K562 (cell line): Measurements from ENCODE around the gene CERS6. TPM values are rescaled to one million over a fixed set of nuclear protein-coding genes. Genes with fewer than 3 reads are reported as not detected.

Experiments
- ATAC-seq: fragments of 200-7000 bp; cut with Tn5 transposase; 3 replicates; pipeline ENCODE4 v1.9.1; 2020; ENCODE audit warnings: moderate library complexity
- BruUV-seq: library from RNA; stranded (reverse); fragments of 400-500 nt; replicated peaks from 2 replicates; lab custom pipeline; 2021; lab: Mats Ljungman, UMichigan
- CTCF ChIA-PET: fragments of 300-600 bp; formaldehyde crosslinking; extraction: SDS; loops from one replicate; lab custom pipeline; 2021; ENCODE audit warnings: low intra/inter-chr PET ratio; lab: Yijun Ruan, JAX
- POLR2A ChIA-PET: fragments of 300-600, 350-650 bp; sonication (Branson Sonifier 250); formaldehyde crosslinking; extraction: SDS; loops from one replicate; lab custom pipeline; 2021; ENCODE audit warnings: antibody characterized with exemption, inconsistent platforms; lab: Yijun Ruan, JAX
- DNase-seq, 4 experiments: peaks; one replicate each; pipeline versions ENCODE4 v3.0.0 to v3.0.0-alpha.2; 2011 to 2018; ENCODE audit warnings: low spot score in 3 of 4, mixed read lengths in 3 of 4; ENCODE audit errors: extremely low read depth in 1 of 4
- FAIRE-seq: peaks from 2 replicates; lab custom pipeline; 2011; peaks lifted over from hg19 to GRCh38; lab: Jason Lieb, UNC
- H2AFZ ChIP-seq: 2 replicates; pipeline ENCODE4 v1.6.0; 2011; ENCODE audit warnings: low read depth, low read length, control low read depth, inconsistent platforms
- H3K27ac ChIP-seq: fragments of 200-600 bp; 3 replicates; pipeline ENCODE4 v1.8.0; 2011; ENCODE audit warnings: low read depth, mild to moderate bottlenecking, control low read depth, inconsistent platforms, low read length, moderate library complexity, mixed read lengths; ENCODE audit errors: extremely low read depth
- H3K27me3 ChIP-seq, 2 experiments: fragments of 300-600 bp in 1 of 2; 2 replicates in 1 of 2; 3 replicates in 1 of 2; pipeline versions ENCODE4 v1.6.0 to v1.8.0; 2011; ENCODE audit warnings: inconsistent platforms in 2 of 2, low read length in 2 of 2, mild to moderate bottlenecking in 1 of 2, mixed read lengths in 1 of 2, moderate library complexity in 1 of 2; ENCODE audit not compliant: control insufficient read depth in 2 of 2, insufficient read depth in 2 of 2
- H3K36me3 ChIP-seq: fragments of 300-600 bp; 3 replicates; pipeline ENCODE4 v1.8.0; 2011; ENCODE audit warnings: mild to moderate bottlenecking, low read length, inconsistent platforms; ENCODE audit not compliant: control insufficient read depth, insufficient read depth
- H3K4me1 ChIP-seq, 2 experiments: fragments of 200-600 bp in 1 of 2; replicated peaks in 1 of 2; 2 replicates in 1 of 2; 3 replicates in 1 of 2; pipeline versions ENCODE4 v1.5.1 to v1.8.0; 2011; ENCODE audit warnings: inconsistent platforms in 2 of 2, low read length in 2 of 2, mild to moderate bottlenecking in 1 of 2, mixed read lengths in 1 of 2, moderate library complexity in 1 of 2; ENCODE audit not compliant: control insufficient read depth in 2 of 2, insufficient read depth in 2 of 2
- H3K4me2 ChIP-seq: 2 replicates; pipeline ENCODE4 v1.6.1; 2011; ENCODE audit warnings: low read length, control low read depth, inconsistent platforms, mixed read lengths; ENCODE audit not compliant: insufficient read depth
- H3K4me3 ChIP-seq: fragments of 200-600 bp; sonication (generic), shearing (Covaris generic); 2 replicates; pipeline ENCODE4 v1.5.1; 2016; ENCODE audit warnings: control low read depth, inconsistent platforms
- H3K79me2 ChIP-seq: fragments of 200-600 bp; 3 replicates; pipeline ENCODE4 v1.8.0; 2011; ENCODE audit warnings: low read length, inconsistent platforms; ENCODE audit not compliant: control insufficient read depth, insufficient read depth
- H3K9ac ChIP-seq, 2 experiments: 2 replicates each; pipeline versions ENCODE4 v1.6.0 to v1.6.1; 2011; ENCODE audit warnings: low read depth in 2 of 2, low read length in 2 of 2, control low read depth in 1 of 2, inconsistent platforms in 1 of 2, mild to moderate bottlenecking in 1 of 2, mixed read lengths in 1 of 2; ENCODE audit not compliant: insufficient read depth in 1 of 2
- H3K9me1 ChIP-seq: one replicate; pipeline ENCODE4 v1.6.0; 2011; ENCODE audit warnings: inconsistent platforms, mild to moderate bottlenecking, low read length, moderate library complexity; ENCODE audit not compliant: control insufficient read depth, insufficient read depth
- H3K9me3 ChIP-seq: replicated peaks from 2 replicates; pipeline ENCODE4 v1.5.1; 2011; ENCODE audit warnings: low read depth, low read length, inconsistent platforms; ENCODE audit not compliant: control insufficient read depth, insufficient read depth
- H4K20me1 ChIP-seq: replicated peaks from 2 replicates; pipeline ENCODE4 v1.6.1; 2011; ENCODE audit warnings: low read length, inconsistent platforms, mixed read lengths; ENCODE audit not compliant: control insufficient read depth, insufficient read depth
- ARID1B ChIP-seq: fragments of 450-650 bp; IDR thresholded peaks from 2 replicates; pipeline ENCODE4 v1.6.1; 2016; ENCODE audit warnings: antibody characterized with exemption, mild to moderate bottlenecking, inconsistent platforms
- CBFA2T3 ChIP-seq: fragments of 450-650 bp; IDR thresholded peaks from 2 replicates; pipeline ENCODE4 v1.6.1; 2017
- HDAC8 ChIP-seq: fragments of 450-650 bp; IDR thresholded peaks from 2 replicates; pipeline ENCODE4 v1.6.1; 2016; ENCODE audit warnings: mild to moderate bottlenecking, missing genetic modification characterization, moderate library complexity, missing compliant biosample characterization
- JUND ChIP-seq, 2 experiments: IDR thresholded peaks; 2 replicates in 1 of 2; 3 replicates in 1 of 2; pipeline ENCODE4 v1.6.1; 2011; ENCODE audit warnings: borderline replicate concordance in 2 of 2, low read depth in 2 of 2, low read length in 2 of 2, improper control_type of control experiment in 1 of 2, missing biosample characterization in 1 of 2, missing genetic modification characterization in 1 of 2, missing genetic modification reagents in 1 of 2
- MAZ ChIP-seq, 2 experiments: fragments of 450-650 bp in 1 of 2; sonication (generic) in 1 of 2; formaldehyde crosslinking; IDR thresholded peaks in 1 of 2; conservative IDR thresholded peaks in 1 of 2; 2 replicates each; pipeline versions ENCODE4 v1.4.0 to v1.5.0; 2020; ENCODE audit warnings: mild to moderate bottlenecking in 1 of 2, missing genetic modification reagents in 1 of 2
- MEIS2 ChIP-seq: fragments of 450-650 bp; IDR thresholded peaks from 2 replicates; pipeline ENCODE4 v1.6.1; 2014; ENCODE audit warnings: mild to moderate bottlenecking; ENCODE audit not compliant: partially characterized antibody
- MYBL2 ChIP-seq, 2 experiments: fragments of 450-650 bp in 1 of 2; sonication (generic) in 1 of 2; formaldehyde crosslinking in 1 of 2; IDR thresholded peaks; 2 replicates each; pipeline versions ENCODE4 v1.6.1 to v1.8.1; 2017 to 2022; ENCODE audit warnings: borderline replicate concordance in 1 of 2, inconsistent platforms in 1 of 2, low read depth in 1 of 2, mild to moderate bottlenecking in 1 of 2, missing genetic modification reagents in 1 of 2, moderate library complexity in 1 of 2
- NFIC ChIP-seq: fragments of 450-650 bp; IDR thresholded peaks from 2 replicates; pipeline ENCODE4 v1.6.1; 2017; ENCODE audit warnings: mild to moderate bottlenecking, inconsistent platforms
- NFIX ChIP-seq: fragments of 250-450 bp; sonication (Bioruptor Pico); IDR thresholded peaks from 2 replicates; pipeline ENCODE4 v1.4.0; 2020; ENCODE audit warnings: low read depth, mild to moderate bottlenecking, moderate library complexity
- NFYB ChIP-seq: IDR thresholded peaks from 2 replicates; pipeline ENCODE4 v1.6.1; 2011; ENCODE audit warnings: mild to moderate bottlenecking, moderate library complexity; ENCODE audit not compliant: insufficient read length; ENCODE audit errors: extremely low read depth
- NRF1 ChIP-seq, 2 experiments: fragments of 450-650 bp; IDR thresholded peaks in 1 of 2; conservative IDR thresholded peaks in 1 of 2; 2 replicates each; pipeline ENCODE4 v1.6.1; 2014; ENCODE audit warnings: mild to moderate bottlenecking in 2 of 2
- TEAD1 ChIP-seq, 2 experiments: fragments of 450-650 bp in 1 of 2; sonication (generic) in 1 of 2; formaldehyde crosslinking; IDR thresholded peaks; 2 replicates each; pipeline versions ENCODE4 v1.4.0 to v1.8.0; 2020 to 2022; ENCODE audit warnings: mild to moderate bottlenecking in 2 of 2, missing genetic modification reagents in 1 of 2
- ZNF124 ChIP-seq: sonication (generic); formaldehyde crosslinking; IDR thresholded peaks from 2 replicates; pipeline ENCODE4 v1.8.1; 2022; ENCODE audit warnings: missing genetic modification reagents
- ZNF175 ChIP-seq: fragments of 200-800 bp; sonication (Bioruptor generic); IDR thresholded peaks from 2 replicates; pipeline ENCODE4 v1.6.1; 2016; ENCODE audit warnings: low read depth, mild to moderate bottlenecking, missing genetic modification characterization, missing compliant biosample characterization
- WGBS: fragments of 100-300 bp; shearing (Covaris generic); methylation state at CpG from one replicate; pipeline ENCODE4 v1.1.6; 2016; ENCODE audit warnings: low coverage, mixed read lengths; ENCODE audit not compliant: insufficient coverage; ENCODE audit errors: missing lambda C conversion rate; 5-methylcytosine and 5-hydroxymethylcytosine counted together
- in situ Hi-C: fragments of 300-500 bp; cut with MboI; formaldehyde crosslinking; loops from 4 replicates; pipeline ENCODE4 v1.15.0; 2018; ENCODE audit warnings: inconsistent platforms, mixed read lengths
- intact Hi-C: fragments of 100-400 bp; cut with micrococcal nuclease; formaldehyde crosslinking; loops from 2 replicates; pipeline ENCODE4 v1.14.2; 2022
- polyA plus RNA-seq, 8 experiments: library from polyadenylated mRNA; depleted of rRNA in 4 of 8; stranded (reverse) in 5 of 8; unstranded in 3 of 8; fragments of >200 nt; fragmentation: Nextera tagmentation in 2 of 8; fragmentation: Illumina TruSeq in 1 of 8; extraction: Ambion mirVana in 2 of 8; extraction: Trizol in 1 of 8; gene quantifications; 2 replicates each; pipeline versions ENCODE4 v1.2.1 to v1.2.3, GENCODE V29; 2011 to 2014; ENCODE audit warnings: inconsistent platforms in 1 of 8, missing spikeins in 1 of 8
- total RNA-seq, 7 experiments: library from RNA; depleted of rRNA in 6 of 7; stranded (reverse); fragments of >200 nt in 6 of 7; fragmentation: Illumina TruSeq in 2 of 7; extraction: Trizol in 2 of 7; gene quantifications; 2 replicates each; pipeline versions ENCODE4 v1.2.1 to v1.2.3, GENCODE V29; 2011 to 2021; ENCODE audit warnings: low replicate concordance in 1 of 7
- TF ChIP-seq, protein P1 (sequence below): fragments of 450-650 bp; formaldehyde crosslinking; conservative IDR thresholded peaks from 2 replicates; pipeline ENCODE4 v1.4.0; 2022; ENCODE audit warnings: mild to moderate bottlenecking, missing genetic modification characterization
- TF ChIP-seq, protein P2 (sequence below), 2 experiments: IDR thresholded peaks in 1 of 2; conservative IDR thresholded peaks in 1 of 2; 2 replicates each; pipeline ENCODE4 v1.6.1; 2016; ENCODE audit warnings: low read depth in 2 of 2, mild to moderate bottlenecking in 1 of 2, missing compliant biosample characterization in 1 of 2, missing genetic modification characterization in 1 of 2, moderate library complexity in 1 of 2

The CERS6 gene
- total and polyA plus RNA-seq, 9 of the 15 experiments (the other 6 are each of a cell fraction or from before 2014, with no cell fraction given) = 1.6 to 13.6 (median 11.4) TPM

DNA sequence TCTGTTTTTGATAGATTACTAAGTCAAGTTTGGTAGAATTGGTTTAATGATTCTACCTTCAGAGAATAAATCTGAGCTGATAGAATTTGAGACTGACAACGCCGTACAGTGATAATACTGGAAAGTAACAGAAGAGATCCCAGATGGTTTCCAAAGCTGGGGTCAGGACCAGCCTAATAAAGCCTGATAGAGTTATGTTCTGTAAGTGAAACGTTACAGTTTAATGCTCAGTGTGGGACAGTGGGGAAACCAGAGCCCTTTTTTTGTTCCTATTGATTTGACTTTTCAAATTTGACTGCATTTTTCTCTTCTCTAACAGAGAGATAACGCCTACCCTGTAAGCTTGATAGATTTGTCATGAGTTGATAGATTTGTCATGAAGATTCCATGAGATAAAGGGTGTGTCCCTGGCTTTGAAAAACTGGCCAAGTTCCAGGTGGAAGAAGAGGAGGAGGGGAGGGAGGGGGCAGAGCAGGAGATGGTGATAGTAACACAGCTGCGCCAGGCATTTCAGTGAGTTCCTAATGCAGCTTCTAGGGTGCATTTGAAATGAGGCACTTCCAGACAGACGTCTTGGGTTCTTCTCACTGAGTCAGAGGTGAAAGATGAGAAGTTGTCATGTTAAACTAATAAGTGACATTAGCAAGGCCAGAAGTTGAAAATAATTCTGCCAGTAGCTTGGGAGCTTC lies 65.1 kb downstream of the CERS6 start:
- Histone ChIP-seq H3K79me2 (peaks cover 17% of the 10 kb centered on the region; the same call in 2 of the 3 replicates), H3K9me1 (peaks cover 5% of the 10 kb centered on the region), H3K36me3 (no peaks in the 10 kb centered on the region), H3K4me3 (no peak overlapping the region), H3K4me2 (no peak overlapping the region), H4K20me1 (peaks cover 4% of the 10 kb centered on the region; the same call in 1 of the 2 replicates), H3K27ac (no peak overlapping the region), H2AFZ (no peak overlapping the region), H3K27me3 (no peaks in the 10 kb centered on the region), H3K4me1 (peaks cover 0 to 20% of the 10 kb centered on the region in 2 experiments; a peak in 4 of 5 replicates), H3K9me3 (no peaks in the 10 kb centered on the region), H3K9ac (no peak overlapping the region)
- BruUV-seq = no TSS peak
- in situ Hi-C loops = no loop called here
- intact Hi-C loops = no loop called here
- ATAC-seq = peak; percentile 62
- peak in 2 of 4 experiments; percentile 18 to 62 for DNase-seq
- WGBS = 11% methylated on average over 6 of the region's 6 CpGs
- FAIRE-seq = peak; percentile 49
- POLR2A ChIA-PET = interaction anchor here (1.0 to 1.3 kb wide), 3 partner anchors 9 to 32 kb away, joined by 3 read pairs; no protein-coding TSS in a partner anchor
- CTCF ChIA-PET = no interaction called here
- TF ChIP-seq ZNF124 (no peak), NRF1 (conservative IDR thresholded peaks at IDR 0.05 in 1 of 2, IDR thresholded peaks at IDR 0.05 in 1 of 2) (peak; percentile 52 to 62), ZNF175 (CRISPR knock-in tag) (no peak), MEIS2 (peak; percentile 89), MYBL2 (IDR thresholded peaks at IDR 0.05; ENCODE audit: low read depth) (0 out of 2 replicates have a peak, but pooled peaks have one; percentile 25), MYBL2 (CRISPR knock-in tag; IDR thresholded peaks at IDR 0.05; ENCODE audit: borderline replicate concordance) (no peak), CBFA2T3 (peak; percentile 23), NFIX (CRISPR knock-in tag) (peak; percentile 36; the same call in 1 of the 2 replicates), ARID1B (peak; percentile 44), NFIC (peak; percentile 89), TEAD1 (CRISPR knock-in tag; IDR thresholded peaks at IDR 0.05) (0 out of 4 replicates have a peak, but pooled peaks of 1 of the 2 experiments have one; percentile 43), HDAC8 (tag) (no peak), MAZ (CRISPR knock-in tag; conservative IDR thresholded peaks at IDR 0.05 in 1 of 2, IDR thresholded peaks at IDR 0.05 in 1 of 2) (peak; percentile 46 to 51; a peak in 2 of 4 replicates), NFYB (no peak), JUND (IDR thresholded peaks at IDR 0.05; ENCODE audit: borderline replicate concordance, low read depth, low read length) (0 out of 2 replicates have a peak, but pooled peaks have one; percentile 7), JUND (tag; IDR thresholded peaks at IDR 0.05; ENCODE audit: borderline replicate concordance, low read depth, low read length) (no peak)
- TF ChIP-seq, protein P1, sequence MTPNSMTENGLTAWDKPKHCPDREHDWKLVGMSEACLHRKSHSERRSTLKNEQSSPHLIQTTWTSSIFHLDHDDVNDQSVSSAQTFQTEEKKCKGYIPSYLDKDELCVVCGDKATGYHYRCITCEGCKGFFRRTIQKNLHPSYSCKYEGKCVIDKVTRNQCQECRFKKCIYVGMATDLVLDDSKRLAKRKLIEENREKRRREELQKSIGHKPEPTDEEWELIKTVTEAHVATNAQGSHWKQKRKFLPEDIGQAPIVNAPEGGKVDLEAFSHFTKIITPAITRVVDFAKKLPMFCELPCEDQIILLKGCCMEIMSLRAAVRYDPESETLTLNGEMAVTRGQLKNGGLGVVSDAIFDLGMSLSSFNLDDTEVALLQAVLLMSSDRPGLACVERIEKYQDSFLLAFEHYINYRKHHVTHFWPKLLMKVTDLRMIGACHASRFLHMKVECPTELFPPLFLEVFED (CRISPR knock-in tag) = 0 out of 2 replicates have a peak, but pooled peaks have one; percentile 51
- TF ChIP-seq, protein P2, sequence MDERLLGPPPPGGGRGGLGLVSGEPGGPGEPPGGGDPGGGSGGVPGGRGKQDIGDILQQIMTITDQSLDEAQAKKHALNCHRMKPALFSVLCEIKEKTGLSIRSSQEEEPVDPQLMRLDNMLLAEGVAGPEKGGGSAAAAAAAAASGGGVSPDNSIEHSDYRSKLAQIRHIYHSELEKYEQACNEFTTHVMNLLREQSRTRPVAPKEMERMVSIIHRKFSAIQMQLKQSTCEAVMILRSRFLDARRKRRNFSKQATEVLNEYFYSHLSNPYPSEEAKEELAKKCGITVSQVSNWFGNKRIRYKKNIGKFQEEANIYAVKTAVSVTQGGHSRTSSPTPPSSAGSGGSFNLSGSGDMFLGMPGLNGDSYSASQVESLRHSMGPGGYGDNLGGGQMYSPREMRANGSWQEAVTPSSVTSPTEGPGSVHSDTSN (CRISPR knock-in tag; IDR thresholded peaks at IDR 0.05; ENCODE audit: low read depth) = no peak
- TF ChIP-seq, protein P2 (tag; conservative IDR thresholded peaks at IDR 0.05; ENCODE audit: low read depth) = peak; percentile 84
